ENCODE data around the gene FAM170B. TPM values are rescaled to one million over a fixed set of nuclear protein-coding genes. Genes with fewer than 3 reads are reported as not detected.

FAM170B gene
- total RNA-seq, 1 experiment from 2014 or later, result not detected

- in situ Hi-C loops (cut with HindIII; ENCODE audit: low pct_unique_long_range_greater_than_20kb, low sequenced_read_pairs) (no loop called here), intact Hi-C loops (cut with micrococcal nuclease; ENCODE audit: unreplicated experiment) (no loop called here)
- Histone ChIP-seq H3K27me3 (ENCODE audit: control insufficient read depth, insufficient read depth, low read length) (peaks cover 12% of the 10 kb centered on the region), H3K4me3 (ENCODE audit: low read depth in 2 of 2, low read length in 2 of 2) (no peak overlapping the region), H3K4me1 (ENCODE audit: control insufficient read depth, insufficient read depth, low read length) (no peaks in the 10 kb centered on the region), H3K27ac (ENCODE audit: low read length) (no peak overlapping the region), H3K36me3 (ENCODE audit: control insufficient read depth, insufficient read depth, low read length) (no peaks in the 10 kb centered on the region), H3K9me3 (ENCODE audit: control insufficient read depth, insufficient read depth, low read depth, low read length) (no peaks in the 10 kb centered on the region)
- no peak for ATAC-seq
- DNase-seq (ENCODE audit: low read depth, low spot score), result no peak
- no TSS peak for BruUV-seq (replicated peaks)
- ChIA-PET POLR2A (no interaction called here), CTCF (no interaction called here)
- TF ChIP-seq REST (IDR thresholded peaks at IDR 0.05; ENCODE audit: insufficient read depth in 1 of 2, low read depth in 2 of 2, low read length in 1 of 2) (no peak), SIN3A (IDR thresholded peaks at IDR 0.05; ENCODE audit: borderline replicate concordance, insufficient read depth, low read depth, low read length) (no peak), TCF7L2 (IDR thresholded peaks at IDR 0.05; ENCODE audit: low read depth, low read length) (no peak), POLR2AphosphoS5 (IDR thresholded peaks at IDR 0.05; ENCODE audit: low read depth, low read length) (no peak)
Observed at GRCh38 chr10:49112098-49112497, 21.7 kb downstream of the FAM170B start.

DNA sequence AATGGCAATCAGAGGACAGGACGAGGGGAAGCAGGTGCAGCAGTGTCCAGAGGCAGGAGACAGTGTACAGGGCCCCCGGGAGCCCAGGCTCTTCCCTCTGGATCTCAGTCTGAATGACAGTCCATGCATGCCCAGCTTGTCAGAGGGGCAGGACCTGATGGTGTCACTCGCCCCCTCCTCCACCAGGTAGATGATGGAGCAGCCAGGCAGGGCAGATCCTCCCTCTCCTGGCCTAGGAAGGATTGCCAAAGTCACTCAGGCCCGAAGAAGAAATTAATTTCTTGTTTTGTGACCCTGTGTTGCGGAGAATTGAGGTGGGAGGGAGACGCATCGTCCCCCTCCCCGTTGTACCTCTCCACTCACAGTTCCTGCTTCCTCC lies 22.5 kb downstream of the FAM170B start:
- DNase-seq (ENCODE audit: low read depth, low spot score), result no peak
- intact Hi-C loops (cut with micrococcal nuclease; ENCODE audit: unreplicated experiment) (no loop called here), in situ Hi-C loops (cut with HindIII; ENCODE audit: low pct_unique_long_range_greater_than_20kb, low sequenced_read_pairs) (no loop called here)
- H3K9me3 ChIP-seq (ENCODE audit: control insufficient read depth, insufficient read depth, low read depth, low read length), result no peaks in the 10 kb centered on the region
- no peak for ATAC-seq
- ChIA-PET CTCF (no interaction called here), POLR2A (no interaction called here)
- no TSS peak for BruUV-seq (replicated peaks)
- no peaks in the 10 kb centered on the region for H3K4me1 ChIP-seq (ENCODE audit: control insufficient read depth, insufficient read depth, low read length)
- TF ChIP-seq REST (IDR thresholded peaks at IDR 0.05; ENCODE audit: insufficient read depth in 1 of 2, low read depth in 2 of 2, low read length in 1 of 2), result no peak
- no peak for TF ChIP-seq POLR2AphosphoS5 (IDR thresholded peaks at IDR 0.05; ENCODE audit: low read depth, low read length)
- TF ChIP-seq TCF7L2 (IDR thresholded peaks at IDR 0.05; ENCODE audit: low read depth, low read length), result no peak
- no peak for TF ChIP-seq SIN3A (IDR thresholded peaks at IDR 0.05; ENCODE audit: borderline replicate concordance, insufficient read depth, low read depth, low read length)
- TF ChIP-seq, protein P1, sequence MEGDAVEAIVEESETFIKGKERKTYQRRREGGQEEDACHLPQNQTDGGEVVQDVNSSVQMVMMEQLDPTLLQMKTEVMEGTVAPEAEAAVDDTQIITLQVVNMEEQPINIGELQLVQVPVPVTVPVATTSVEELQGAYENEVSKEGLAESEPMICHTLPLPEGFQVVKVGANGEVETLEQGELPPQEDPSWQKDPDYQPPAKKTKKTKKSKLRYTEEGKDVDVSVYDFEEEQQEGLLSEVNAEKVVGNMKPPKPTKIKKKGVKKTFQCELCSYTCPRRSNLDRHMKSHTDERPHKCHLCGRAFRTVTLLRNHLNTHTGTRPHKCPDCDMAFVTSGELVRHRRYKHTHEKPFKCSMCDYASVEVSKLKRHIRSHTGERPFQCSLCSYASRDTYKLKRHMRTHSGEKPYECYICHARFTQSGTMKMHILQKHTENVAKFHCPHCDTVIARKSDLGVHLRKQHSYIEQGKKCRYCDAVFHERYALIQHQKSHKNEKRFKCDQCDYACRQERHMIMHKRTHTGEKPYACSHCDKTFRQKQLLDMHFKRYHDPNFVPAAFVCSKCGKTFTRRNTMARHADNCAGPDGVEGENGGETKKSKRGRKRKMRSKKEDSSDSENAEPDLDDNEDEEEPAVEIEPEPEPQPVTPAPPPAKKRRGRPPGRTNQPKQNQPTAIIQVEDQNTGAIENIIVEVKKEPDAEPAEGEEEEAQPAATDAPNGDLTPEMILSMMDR (IDR thresholded peaks at IDR 0.05), result no peak
- H3K27ac ChIP-seq (ENCODE audit: low read length), result no peak overlapping the region
- peaks cover 12% of the 10 kb centered on the region for H3K27me3 ChIP-seq (ENCODE audit: control insufficient read depth, insufficient read depth, low read length)
- H3K36me3 ChIP-seq (ENCODE audit: control insufficient read depth, insufficient read depth, low read length), result no peaks in the 10 kb centered on the region
- no peak overlapping the region for H3K4me3 ChIP-seq (ENCODE audit: low read depth in 2 of 2, low read length in 2 of 2)
